ENCODE measurements around the gene ATP2B1.
A peak's percentile ranks its signal among the peaks of the same experiment; 100 is the strongest.

Gene ATP2B1

GRCh38 chr12:89546151-89546550, 162.5 kb downstream of the ATP2B1 start:
- FAIRE-seq = no peak

GRCh38 chr12:89544681-89545184, 163.9 kb downstream of the ATP2B1 start:
- FAIRE-seq (no peak), DNase-seq (ENCODE audit: insufficient read length, low spot score) (no peak)

More at GRCh38 chr12:89546151-89546550, 162.5 kb downstream of the ATP2B1 start:
- DNase-seq (ENCODE audit: insufficient read length, low spot score) = no peak

- FAIRE-seq (no peak), DNase-seq (ENCODE audit: insufficient read length, low spot score) (no peak)
These were observed 164.6 kb downstream of the ATP2B1 start for GRCh38 chr12:89544022-89544421.

- DNase-seq (ENCODE audit: insufficient read length, low spot score) (peak; percentile 67), FAIRE-seq (no peak)
These were observed 165.6 kb downstream of the ATP2B1 start for GRCh38 chr12:89542912-89543592.

- FAIRE-seq = no peak
These were observed 166.4 kb downstream of the ATP2B1 start for GRCh38 chr12:89542236-89542635.

GRCh38 chr12:89540586-89540985, 168.1 kb downstream of the ATP2B1 start:
- FAIRE-seq = no peak
- no peak for DNase-seq (ENCODE audit: insufficient read length, low spot score)

More at GRCh38 chr12:89542236-89542635, 166.4 kb downstream of the ATP2B1 start:
- DNase-seq (ENCODE audit: insufficient read length, low spot score) = no peak

GRCh38 chr12:89539426-89540223, 169.0 kb downstream of the ATP2B1 start:
- FAIRE-seq (no peak), DNase-seq (ENCODE audit: insufficient read length, low spot score) (no peak)

- DNase-seq (ENCODE audit: insufficient read length, low spot score) (no peak), FAIRE-seq (no peak)
These were observed 169.7 kb downstream of the ATP2B1 start for GRCh38 chr12:89538897-89539296.
